ENCODE results near the gene CFAP57. TPM values are rescaled to one million over a fixed set of nuclear protein-coding genes. Genes with fewer than 3 reads are reported as not detected.

Gene CFAP57
- total RNA-seq, 1 donor from 2014 or later = 0.24 TPM

GRCh38 chr1:43225168-43225567 lies 53.0 kb downstream of the CFAP57 start:
- no peak for TF ChIP-seq CTCF (IDR thresholded peaks at IDR 0.05)
- Mint-ChIP-seq H3K27ac (ENCODE audit: unreplicated experiment) (peak overlapping the region; percentile 50), H3K9me3 (ENCODE audit: unreplicated experiment) (no peaks in the 10 kb centered on the region), H3K4me3 (ENCODE audit: unreplicated experiment) (no peak overlapping the region), H3K27me3 (ENCODE audit: unreplicated experiment) (no peaks in the 10 kb centered on the region), H3K36me3 (ENCODE audit: unreplicated experiment) (no peaks in the 10 kb centered on the region), H3K4me1 (ENCODE audit: unreplicated experiment) (peaks cover 3% of the 10 kb centered on the region)
- no peak for DNase-seq (ENCODE audit: extremely low spot score, unreplicated experiment)

- Mint-ChIP-seq H3K27me3 (ENCODE audit: unreplicated experiment) (no peaks in the 10 kb centered on the region), H3K27ac (ENCODE audit: unreplicated experiment) (no peak overlapping the region), H3K4me3 (ENCODE audit: unreplicated experiment) (no peak overlapping the region), H3K9me3 (ENCODE audit: unreplicated experiment) (no peaks in the 10 kb centered on the region), H3K36me3 (ENCODE audit: unreplicated experiment) (no peaks in the 10 kb centered on the region), H3K4me1 (ENCODE audit: unreplicated experiment) (peaks cover 9% of the 10 kb centered on the region)
- TF ChIP-seq CTCF (IDR thresholded peaks at IDR 0.05) = peak; percentile 96
- DNase-seq (ENCODE audit: extremely low spot score, unreplicated experiment) = peak; percentile 93
Measured at GRCh38 chr1:43227143-43227764, 55.1 kb downstream of the CFAP57 start.

- Mint-ChIP-seq H3K36me3 (ENCODE audit: unreplicated experiment) (no peaks in the 10 kb centered on the region), H3K27ac (ENCODE audit: unreplicated experiment) (no peak overlapping the region), H3K4me1 (ENCODE audit: unreplicated experiment) (peaks cover 18% of the 10 kb centered on the region), H3K27me3 (ENCODE audit: unreplicated experiment) (no peaks in the 10 kb centered on the region), H3K9me3 (ENCODE audit: unreplicated experiment) (no peaks in the 10 kb centered on the region), H3K4me3 (ENCODE audit: unreplicated experiment) (no peak overlapping the region)
- no peak for TF ChIP-seq CTCF (IDR thresholded peaks at IDR 0.05)
- no peak for DNase-seq (ENCODE audit: extremely low spot score, unreplicated experiment)
Measured at GRCh38 chr1:43229826-43230780, 58.0 kb downstream of the CFAP57 start.

DNA sequence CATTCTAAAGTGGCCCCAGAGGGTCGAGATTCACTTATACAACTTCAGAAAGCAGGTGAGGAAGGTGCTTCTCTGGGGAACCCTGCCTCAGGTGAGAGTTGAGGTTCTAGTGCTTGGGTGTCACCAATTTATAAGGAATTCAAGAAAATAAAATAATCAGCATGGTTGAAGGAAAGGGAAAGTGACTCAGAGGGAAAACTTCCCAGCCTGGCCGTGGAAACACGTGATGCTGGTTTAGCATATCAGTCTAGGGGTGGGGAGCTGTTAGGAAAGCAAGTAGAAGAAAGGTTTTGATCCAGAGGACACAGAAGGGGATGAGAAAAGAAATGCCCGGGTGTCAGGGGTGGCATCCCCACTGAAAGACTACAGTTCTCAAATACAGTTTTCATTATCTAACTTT lies 59.9 kb downstream of the CFAP57 start:
- H3K9me3 Mint-ChIP-seq (ENCODE audit: unreplicated experiment) = no peaks in the 10 kb centered on the region

More for the DNA sequence above, 59.9 kb downstream of the CFAP57 start:
- Mint-ChIP-seq H3K4me1 (ENCODE audit: unreplicated experiment) (peaks cover 25% of the 10 kb centered on the region), H3K27ac (ENCODE audit: unreplicated experiment) (peak overlapping the region; percentile 82), H3K36me3 (ENCODE audit: unreplicated experiment) (no peaks in the 10 kb centered on the region), H3K27me3 (ENCODE audit: unreplicated experiment) (no peaks in the 10 kb centered on the region), H3K4me3 (ENCODE audit: unreplicated experiment) (peak overlapping the region; percentile 5)
- no peak for DNase-seq (ENCODE audit: extremely low spot score, unreplicated experiment)
- no peak for TF ChIP-seq CTCF (IDR thresholded peaks at IDR 0.05)

Measured in osteocyte (in vitro differentiated cells).